Naive thymus-derived CD4-positive, alpha-beta T cell (primary cell): Measurements from ENCODE around the gene CCT8. TPM values are rescaled to one million over a fixed set of nuclear protein-coding genes. Genes with fewer than 3 reads are reported as not detected.
A peak's percentile ranks its signal among the peaks of the same experiment; 100 is the strongest.
"Not testable (repeated sequence)": the region's sequence is repeated elsewhere in the genome, so short reads cannot be mapped to it uniquely, and the experiment has no call there.

Source experiments
- ATAC-seq: fragments of 150-1000 bp; cut with Tn5 transposase; 2 replicates; pipeline ENCODE4 v1.10.0; 2021; ENCODE audit warnings: mild to moderate bottlenecking, moderate library complexity
- CTCF ChIA-PET: fragments of 350-600 bp; sonication (Branson Sonifier 250); formaldehyde crosslinking; loops from one replicate; lab custom pipeline; 2021; ENCODE audit warnings: antibody characterized with exemption; lab: Charles Lee
- POLR2A ChIA-PET: fragments of 350-600 bp; sonication (Branson Sonifier 250); formaldehyde crosslinking; loops from one replicate; lab custom pipeline; 2021; ENCODE audit warnings: antibody characterized with exemption, inconsistent platforms; lab: Charles Lee
- DNase-seq, 9 donors: peaks; one replicate each; pipeline versions ENCODE4 v3.0.0 to v3.0.0-alpha.2; 2020 to 2022; ENCODE audit warnings: mixed read lengths in 1 of 9
- H3K27ac ChIP-seq: one replicate; pipeline ENCODE4 v1.7.0; 2013; ENCODE audit warnings: mild to moderate bottlenecking, low read depth, low read length, moderate library complexity
- H3K27me3 ChIP-seq, 2 donors: one replicate each; pipeline ENCODE4 v1.7.0; 2013; ENCODE audit warnings: low read length in 2 of 2, mild to moderate bottlenecking in 2 of 2, moderate library complexity in 2 of 2; ENCODE audit not compliant: control insufficient read depth in 2 of 2, insufficient read depth in 2 of 2
- H3K36me3 ChIP-seq, 3 experiments: 1 replicate in 2 of 3; 2 replicates in 1 of 3; pipeline ENCODE4 v1.7.0; 2013; ENCODE audit warnings: low read length in 3 of 3, mild to moderate bottlenecking in 3 of 3, moderate library complexity in 1 of 3; ENCODE audit not compliant: insufficient read depth in 3 of 3, control insufficient read depth in 2 of 3
- H3K4me1 ChIP-seq, 2 donors: one replicate each; pipeline ENCODE4 v1.7.0; 2013; ENCODE audit warnings: low read length in 2 of 2, mild to moderate bottlenecking in 2 of 2, moderate library complexity in 1 of 2; ENCODE audit not compliant: control insufficient read depth in 2 of 2, insufficient read depth in 2 of 2
- H3K4me3 ChIP-seq: 2 replicates; pipeline ENCODE4 v1.7.0; 2013; ENCODE audit warnings: mild to moderate bottlenecking, low read length
- H3K9me3 ChIP-seq, 3 experiments: 1 replicate in 2 of 3; 2 replicates in 1 of 3; pipeline ENCODE4 v1.7.0; 2013; ENCODE audit warnings: low read length in 3 of 3; ENCODE audit not compliant: control insufficient read depth in 2 of 3
- H3K27ac Mint-ChIP-seq, 9 donors: one replicate each; pipeline ENCODE4 v1.8.0; 2020 to 2022; ENCODE audit warnings: mixed read lengths in 9 of 9, mild to moderate bottlenecking in 8 of 9, moderate library complexity in 5 of 9, inconsistent platforms in 2 of 9
- H3K27me3 Mint-ChIP-seq, 5 donors: one replicate each; pipeline ENCODE4 v1.8.0; 2021 to 2022; ENCODE audit warnings: mixed read lengths in 5 of 5, mild to moderate bottlenecking in 1 of 5
- H3K36me3 Mint-ChIP-seq, 5 donors: one replicate each; pipeline ENCODE4 v1.8.0; 2020 to 2022; ENCODE audit warnings: mixed read lengths in 5 of 5, mild to moderate bottlenecking in 3 of 5, inconsistent platforms in 1 of 5
- H3K4me1 Mint-ChIP-seq, 7 donors: one replicate each; pipeline ENCODE4 v1.8.0; 2020 to 2022; ENCODE audit warnings: mixed read lengths in 7 of 7, mild to moderate bottlenecking in 3 of 7, inconsistent platforms in 1 of 7
- H3K4me3 Mint-ChIP-seq, 10 donors: one replicate each; pipeline ENCODE4 v1.8.0; 2020 to 2022; ENCODE audit warnings: mild to moderate bottlenecking in 10 of 10, mixed read lengths in 10 of 10, moderate library complexity in 6 of 10, inconsistent platforms in 2 of 10
- H3K9me3 Mint-ChIP-seq, 11 donors: one replicate each; pipeline ENCODE4 v1.8.0; 2020 to 2022; ENCODE audit warnings: mixed read lengths in 11 of 11, mild to moderate bottlenecking in 4 of 11, inconsistent platforms in 1 of 11, moderate library complexity in 1 of 11
- intact Hi-C, 2 donors: fragments of 100-400 bp; cut with micrococcal nuclease; formaldehyde crosslinking; loops; one replicate each; pipeline ENCODE4 v1.15.1; 2023
- polyA plus RNA-seq, 2 donors: library from polyadenylated mRNA; unstranded; fragments of 300-500 nt; fragmentation: Illumina TruSeq; gene quantifications; one replicate each; pipeline ENCODE4 v1.2.3, GENCODE V29; 2021
- total RNA-seq, 6 experiments: library from RNA in 5 of 6; stranded (reverse) in 5 of 6; gene quantifications; 1 replicate in 5 of 6; 2 replicates in 1 of 6; pipeline ENCODE4 v1.2.3 and lab custom pipeline; 2021 to 2026

CCT8 gene
- total and polyA plus RNA-seq, 7 experiments from 2014 or later: 87.6 to 223 (median 126) TPM

GRCh38 chr21:29078869-29079767 lies 5.7 kb upstream of the CCT8 start:
- Mint-ChIP-seq H3K36me3 (peaks cover 0 to 9% (median 0%) of the 10 kb centered on the region in 5 donors), H3K27me3 (no peaks in the 10 kb centered on the region), H3K27ac (peak overlapping the region; percentile 75 to 98 (median 93)), H3K9me3 (peaks cover 0 to 11% (median 0%) of the 10 kb centered on the region in 11 donors), H3K4me3 (peak overlapping the region; percentile 36 to 90 (median 71)), H3K4me1 (peaks cover 25 to 83% (median 55%) of the 10 kb centered on the region in 7 donors)
- intact Hi-C loops: no loop called here
- peaks cover 37 to 40% of the 10 kb centered on the region in 2 donors for H3K4me1 ChIP-seq
- ChIA-PET POLR2A (interaction anchor here (0.8 to 9.4 kb wide), 6 partner anchors 19 to 221 kb away, joined by 3 to 54 read pairs (median 5); partner anchors contain the start of genes BACH1 and USP16), CTCF (no interaction called here)
- H3K4me3 ChIP-seq: peak overlapping the region; percentile 9
- no peaks in the 10 kb centered on the region for H3K36me3 ChIP-seq
- H3K9me3 ChIP-seq: no peaks in the 10 kb centered on the region
- ATAC-seq: peak; percentile 58
- peak in 7 of 9 donors; percentile 24 to 46 (median 33) for DNase-seq
- H3K27me3 ChIP-seq: no peaks in the 10 kb centered on the region
- peak overlapping the region; percentile 63 for H3K27ac ChIP-seq

- H3K4me3 Mint-ChIP-seq: peak overlapping the region; percentile 69 to 91 (median 88)
- H3K9me3 Mint-ChIP-seq: peaks cover 0 to 11% (median 0%) of the 10 kb centered on the region in 11 donors
- DNase-seq: peak in 4 of 9 donors; percentile 15 to 40 (median 31)
- ATAC-seq: no peak
- intact Hi-C loops: loop anchor here in 1 of 2 donors (1.0 kb wide), 2 partner anchors 13 to 221 kb away; partner anchors contain the start of gene BACH1
- peak overlapping the region; percentile 90 to 98 (median 94) for H3K27ac Mint-ChIP-seq
- peak overlapping the region; percentile 68 for H3K27ac ChIP-seq
- POLR2A ChIA-PET: interaction anchor here (0.5 to 9.4 kb wide), 6 partner anchors 52 to 222 kb away, joined by 3 to 103 read pairs (median 23); partner anchors contain the start of genes BACH1 and USP16
- no peaks in the 10 kb centered on the region for H3K27me3 Mint-ChIP-seq
- peaks cover 0 to 12% (median 3%) of the 10 kb centered on the region in 5 donors for H3K36me3 Mint-ChIP-seq
- H3K4me3 ChIP-seq: peak overlapping the region; percentile 50
- H3K36me3 ChIP-seq: peaks cover 0 to 5% (median 0%) of the 10 kb centered on the region in 3 experiments
- CTCF ChIA-PET: interaction anchor here (1.2 kb wide), 1 partner anchor 17 kb away, joined by 3 read pairs; no protein-coding TSS in a partner anchor
- H3K4me1 Mint-ChIP-seq: peaks cover 28 to 88% (median 69%) of the 10 kb centered on the region in 7 donors
- H3K9me3 ChIP-seq: no peaks in the 10 kb centered on the region
- peaks cover 34 to 41% of the 10 kb centered on the region in 2 donors for H3K4me1 ChIP-seq
- H3K27me3 ChIP-seq: no peaks in the 10 kb centered on the region
These were observed 4.2 kb upstream of the CCT8 start for GRCh38 chr21:29077651-29078090.

- peak overlapping the region; percentile 68 for H3K27ac ChIP-seq
- ChIA-PET CTCF (interaction anchor here (1.2 to 1.5 kb wide), 3 partner anchors 11 to 53 kb away, joined by 3 to 5 read pairs (median 4); partner anchors contain the start of gene USP16), POLR2A (interaction anchor here (0.5 to 9.4 kb wide), 10 partner anchors 29 to 373 kb away, joined by 3 to 103 read pairs (median 4); partner anchors contain the start of genes BACH1, LTN1 and USP16)
- intact Hi-C loops: loop anchor here in 1 of 2 donors (1.0 kb wide), 2 partner anchors 13 to 221 kb away; partner anchors contain the start of gene BACH1
- peaks cover 35 to 88% (median 76%) of the 10 kb centered on the region in 7 donors for H3K4me1 Mint-ChIP-seq
- peaks cover 0 to 15% (median 4%) of the 10 kb centered on the region in 5 donors for H3K36me3 Mint-ChIP-seq
- not testable (repeated sequence) for H3K36me3 ChIP-seq, H3K9me3 ChIP-seq, H3K27me3 ChIP-seq, H3K27me3 Mint-ChIP-seq, ATAC-seq
- H3K27ac Mint-ChIP-seq: peak overlapping the region; percentile 90 to 98 (median 94)
- H3K4me3 Mint-ChIP-seq: peak overlapping the region; percentile 69 to 91 (median 88)
- H3K9me3 Mint-ChIP-seq: peaks cover 0 to 11% (median 0%) of the 10 kb centered on the region in 11 donors
- DNase-seq: peak; percentile 43 to 89 (median 81)
- peak overlapping the region; percentile 50 for H3K4me3 ChIP-seq
- peaks cover 36 to 47% of the 10 kb centered on the region in 2 donors for H3K4me1 ChIP-seq
These were observed 3.5 kb upstream of the CCT8 start for GRCh38 chr21:29076731-29077640.

GRCh38 chr21:29075706-29076466 lies 2.4 kb upstream of the CCT8 start:
- Mint-ChIP-seq H3K4me1 (peaks cover 38 to 87% (median 81%) of the 10 kb centered on the region in 7 donors), H3K9me3 (peaks cover 0 to 11% (median 0%) of the 10 kb centered on the region in 11 donors), H3K27ac (peak overlapping the region; percentile 79 to 98 (median 92)), H3K36me3 (peaks cover 0 to 18% (median 7%) of the 10 kb centered on the region in 5 donors), H3K27me3 (no peaks in the 10 kb centered on the region), H3K4me3 (peak overlapping the region in 9 of 10 donors; percentile 29 to 90 (median 85))
- ATAC-seq: no peak
- H3K27me3 ChIP-seq: no peaks in the 10 kb centered on the region
- H3K4me1 ChIP-seq: peaks cover 43 to 47% of the 10 kb centered on the region in 2 donors
- no peak overlapping the region for H3K4me3 ChIP-seq
- H3K9me3 ChIP-seq: no peaks in the 10 kb centered on the region
- intact Hi-C loops: no loop called here
- POLR2A ChIA-PET: interaction anchor here (0.7 to 9.4 kb wide), 11 partner anchors 32 to 374 kb away, joined by 3 to 103 read pairs (median 4); partner anchors contain the start of genes BACH1, LTN1, RWDD2B and USP16
- H3K27ac ChIP-seq: no peak overlapping the region
- CTCF ChIA-PET: interaction anchor here (1.3 to 1.5 kb wide), 2 partner anchors 12 to 52 kb away, joined by 4 to 5 read pairs; partner anchors contain the start of gene USP16
- H3K36me3 ChIP-seq: peaks cover 0 to 5% (median 0%) of the 10 kb centered on the region in 3 experiments
- no peak for DNase-seq

GRCh38 chr21:29074783-29075182 lies 1.3 kb upstream of the CCT8 start:
- Histone ChIP-seq H3K27ac (peak overlapping the region; percentile 16), H3K4me3 (no peak overlapping the region), H3K27me3 (no peaks in the 10 kb centered on the region), H3K9me3 (no peaks in the 10 kb centered on the region), H3K36me3 (peaks cover 0 to 6% (median 3%) of the 10 kb centered on the region in 3 experiments), H3K4me1 (peaks cover 37 to 38% of the 10 kb centered on the region in 2 donors)
- ATAC-seq: no peak
- peak overlapping the region in 9 of 10 donors; percentile 30 to 98 (median 45) for H3K4me3 Mint-ChIP-seq
- H3K27ac Mint-ChIP-seq: peak overlapping the region in 8 of 9 donors; percentile 38 to 86 (median 78)
- DNase-seq: no peak
- intact Hi-C loops: no loop called here
- POLR2A ChIA-PET: interaction anchor here (0.5 to 9.4 kb wide), 14 partner anchors 13 to 375 kb away, joined by 3 to 103 read pairs (median 4); partner anchors contain the start of genes BACH1, RWDD2B and USP16
- peaks cover 0 to 10% (median 0%) of the 10 kb centered on the region in 11 donors for H3K9me3 Mint-ChIP-seq
- CTCF ChIA-PET: interaction anchor here (0.5 kb wide), 1 partner anchor 187 kb away, joined by 3 read pairs; no protein-coding TSS in a partner anchor
- H3K27me3 Mint-ChIP-seq: no peaks in the 10 kb centered on the region
- H3K36me3 Mint-ChIP-seq: peaks cover 0 to 14% (median 7%) of the 10 kb centered on the region in 5 donors
- peaks cover 31 to 84% (median 77%) of the 10 kb centered on the region in 7 donors for H3K4me1 Mint-ChIP-seq
